ENCODE results near the gene RPS15.

The RPS15 gene

GRCh38 chr19:1441677-1442438 lies 3.7 kb downstream of the RPS15 start:
- Histone ChIP-seq H3K9me3 (ENCODE audit: insufficient read depth, low read length) (no peaks in the 10 kb centered on the region), H3K4me1 (ENCODE audit: low read length) (peaks cover 44% of the 10 kb centered on the region), H3K9ac (ENCODE audit: low read length) (no peak overlapping the region), H3K27ac (ENCODE audit: low read length) (no peak overlapping the region), H3K27me3 (ENCODE audit: low read depth, low read length) (no peaks in the 10 kb centered on the region), H4K20me1 (ENCODE audit: insufficient read depth, low read length) (peaks cover 44% of the 10 kb centered on the region), H3K4me3 (ENCODE audit: low read length) (no peak overlapping the region), H3K4me2 (ENCODE audit: low read length) (no peak overlapping the region), H3K79me2 (ENCODE audit: low read length) (peaks cover 44% of the 10 kb centered on the region), H3K36me3 (replicated peaks; ENCODE audit: low read depth, low read length) (peaks cover 42% of the 10 kb centered on the region), H2AFZ (ENCODE audit: low read depth, low read length) (no peak overlapping the region)
- TF ChIP-seq CTCF (IDR thresholded peaks at IDR 0.05; ENCODE audit: low read depth, low read length) (no peak), EZH2phosphoT487 (IDR thresholded peaks at IDR 0.05; ENCODE audit: low read depth) (no peak)

DNA sequence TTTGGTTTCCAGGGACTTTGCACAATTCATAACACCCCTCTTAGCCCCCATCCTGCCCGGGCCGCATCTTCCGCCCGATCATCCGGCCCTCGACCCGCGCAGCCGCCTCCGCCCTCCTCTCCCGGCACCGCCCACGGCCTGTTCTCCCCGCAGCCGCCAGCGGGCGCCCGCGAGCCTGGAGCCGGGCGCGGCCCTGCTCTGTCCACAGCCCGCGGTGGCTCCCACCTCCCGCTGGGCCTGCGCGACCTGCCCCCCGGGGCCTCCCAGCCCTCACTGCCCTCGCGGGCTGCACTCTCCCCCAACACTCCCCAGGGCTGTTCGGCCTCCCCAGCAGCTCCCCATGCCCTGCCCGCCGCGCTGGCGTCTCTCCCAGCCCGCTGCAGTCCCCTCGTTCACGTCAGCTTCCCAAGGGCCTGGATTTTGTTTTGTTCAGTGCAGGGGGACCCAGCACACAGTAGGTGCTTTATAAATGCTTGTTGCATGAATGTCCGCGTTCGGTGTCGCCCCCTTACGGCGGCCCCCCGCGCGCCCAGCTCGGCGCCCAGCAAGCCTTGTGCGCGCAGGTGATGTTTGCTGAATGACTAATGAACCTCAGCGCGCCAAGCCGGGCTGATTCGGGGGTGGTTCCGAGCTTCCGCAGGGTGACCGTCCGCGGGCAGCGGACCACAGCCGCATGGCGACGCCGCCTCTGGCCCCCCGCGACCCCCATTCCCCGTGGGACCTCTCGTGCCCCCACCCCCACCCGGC lies 7.2 kb downstream of the RPS15 start:
- H3K4me2 ChIP-seq (ENCODE audit: low read length), result peak overlapping the region; percentile 68
- no peaks in the 10 kb centered on the region for H3K9me3 ChIP-seq (ENCODE audit: insufficient read depth, low read length)
- H3K27me3 ChIP-seq (ENCODE audit: low read depth, low read length), result no peaks in the 10 kb centered on the region
- H3K4me1 ChIP-seq (ENCODE audit: low read length), result peaks cover 24% of the 10 kb centered on the region
- peaks cover 27% of the 10 kb centered on the region for H3K36me3 ChIP-seq (replicated peaks; ENCODE audit: low read depth, low read length)
- peak overlapping the region; percentile 63 for H3K27ac ChIP-seq (ENCODE audit: low read length)
- H3K9ac ChIP-seq (ENCODE audit: low read length), result peak overlapping the region; percentile 67
- no peak for TF ChIP-seq EZH2phosphoT487 (IDR thresholded peaks at IDR 0.05; ENCODE audit: low read depth)
- peak; percentile 90 for TF ChIP-seq CTCF (IDR thresholded peaks at IDR 0.05; ENCODE audit: low read depth, low read length)
- peaks cover 25% of the 10 kb centered on the region for H4K20me1 ChIP-seq (ENCODE audit: insufficient read depth, low read length)
- H3K4me3 ChIP-seq (ENCODE audit: low read length), result peak overlapping the region; percentile 80
- peak overlapping the region; percentile 70; the same call in 1 of the 2 replicates for H2AFZ ChIP-seq (ENCODE audit: low read depth, low read length)
- H3K79me2 ChIP-seq (ENCODE audit: low read length), result peaks cover 19% of the 10 kb centered on the region

DNA sequence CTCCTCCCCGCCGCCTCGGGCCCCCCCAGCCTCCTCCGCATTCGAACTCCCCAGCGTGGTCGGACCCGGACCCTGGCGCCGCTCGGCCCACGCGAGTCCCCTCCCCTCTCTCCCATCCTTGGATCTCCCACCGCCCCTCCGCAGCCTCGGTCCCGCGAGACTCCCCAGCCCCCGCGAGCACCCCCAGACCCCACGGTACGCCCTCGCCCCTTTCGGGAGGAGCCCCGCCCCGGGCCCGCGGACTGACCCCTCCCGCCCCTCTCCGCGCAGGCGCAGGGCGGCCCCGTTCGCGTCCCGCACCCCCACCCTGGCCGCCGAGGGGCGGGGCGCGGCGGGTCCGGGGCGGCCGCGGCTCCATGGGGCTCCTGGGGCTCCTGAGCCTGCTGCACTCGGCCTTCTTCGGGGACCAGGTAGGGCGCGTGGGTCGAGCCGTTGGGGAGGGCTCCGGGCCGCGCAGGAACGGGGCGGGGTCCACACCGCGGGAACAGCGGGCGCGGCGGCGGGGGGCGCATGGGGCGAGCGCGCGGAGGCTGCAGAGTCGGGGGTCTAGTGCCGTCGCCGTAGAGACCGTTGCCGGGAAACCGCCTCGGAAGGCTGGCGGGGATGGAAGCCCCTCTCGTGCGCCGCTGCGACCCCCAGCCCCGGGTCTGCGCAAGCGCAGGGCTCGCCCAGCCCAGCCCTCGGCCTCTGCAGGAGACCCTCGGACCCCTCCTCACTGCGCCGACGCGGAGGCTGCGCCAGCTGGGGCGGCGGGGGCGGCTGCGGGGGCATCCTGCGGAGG lies 7.9 kb downstream of the RPS15 start:
- Histone ChIP-seq H3K4me2 (ENCODE audit: low read length) (no peak overlapping the region), H4K20me1 (ENCODE audit: insufficient read depth, low read length) (peaks cover 18% of the 10 kb centered on the region), H3K36me3 (replicated peaks; ENCODE audit: low read depth, low read length) (peaks cover 19% of the 10 kb centered on the region), H2AFZ (ENCODE audit: low read depth, low read length) (no peak overlapping the region), H3K9me3 (ENCODE audit: insufficient read depth, low read length) (no peaks in the 10 kb centered on the region), H3K4me1 (ENCODE audit: low read length) (peaks cover 17% of the 10 kb centered on the region), H3K27ac (ENCODE audit: low read length) (no peak overlapping the region), H3K9ac (ENCODE audit: low read length) (no peak overlapping the region), H3K79me2 (ENCODE audit: low read length) (peaks cover 12% of the 10 kb centered on the region), H3K27me3 (ENCODE audit: low read depth, low read length) (no peaks in the 10 kb centered on the region), H3K4me3 (ENCODE audit: low read length) (no peak overlapping the region)
- TF ChIP-seq EZH2phosphoT487 (IDR thresholded peaks at IDR 0.05; ENCODE audit: low read depth) (no peak), CTCF (IDR thresholded peaks at IDR 0.05; ENCODE audit: low read depth, low read length) (no peak)
